Measurements from ENCODE around the gene BLNK.

DNA sequence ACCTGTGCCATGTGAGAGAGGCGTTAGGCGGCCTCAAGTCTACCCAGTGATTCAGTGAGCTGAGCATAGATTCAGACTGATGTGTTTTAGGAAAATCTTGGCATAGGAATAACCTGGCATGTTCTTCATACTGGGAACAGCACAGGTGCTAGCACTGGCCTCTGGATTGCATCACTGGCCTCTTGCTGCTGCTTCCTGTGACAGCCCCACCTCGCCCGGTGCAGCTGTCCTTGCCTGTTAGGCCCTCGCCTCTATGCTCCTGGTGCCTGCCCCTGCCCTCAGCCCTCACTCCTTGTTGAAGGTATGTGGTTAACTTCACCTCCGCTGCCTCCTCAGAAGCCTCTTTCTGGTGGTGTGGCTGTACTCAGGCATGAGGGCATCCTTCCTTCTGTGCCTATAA lies 46.2 kb downstream of the BLNK start:
- TF ChIP-seq, protein P1, sequence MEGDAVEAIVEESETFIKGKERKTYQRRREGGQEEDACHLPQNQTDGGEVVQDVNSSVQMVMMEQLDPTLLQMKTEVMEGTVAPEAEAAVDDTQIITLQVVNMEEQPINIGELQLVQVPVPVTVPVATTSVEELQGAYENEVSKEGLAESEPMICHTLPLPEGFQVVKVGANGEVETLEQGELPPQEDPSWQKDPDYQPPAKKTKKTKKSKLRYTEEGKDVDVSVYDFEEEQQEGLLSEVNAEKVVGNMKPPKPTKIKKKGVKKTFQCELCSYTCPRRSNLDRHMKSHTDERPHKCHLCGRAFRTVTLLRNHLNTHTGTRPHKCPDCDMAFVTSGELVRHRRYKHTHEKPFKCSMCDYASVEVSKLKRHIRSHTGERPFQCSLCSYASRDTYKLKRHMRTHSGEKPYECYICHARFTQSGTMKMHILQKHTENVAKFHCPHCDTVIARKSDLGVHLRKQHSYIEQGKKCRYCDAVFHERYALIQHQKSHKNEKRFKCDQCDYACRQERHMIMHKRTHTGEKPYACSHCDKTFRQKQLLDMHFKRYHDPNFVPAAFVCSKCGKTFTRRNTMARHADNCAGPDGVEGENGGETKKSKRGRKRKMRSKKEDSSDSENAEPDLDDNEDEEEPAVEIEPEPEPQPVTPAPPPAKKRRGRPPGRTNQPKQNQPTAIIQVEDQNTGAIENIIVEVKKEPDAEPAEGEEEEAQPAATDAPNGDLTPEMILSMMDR (IDR thresholded peaks at IDR 0.05): no peak
- TF ChIP-seq POLR2A (IDR thresholded peaks at IDR 0.05): no peak
- no peak for TF ChIP-seq POLR2AphosphoS5 (IDR thresholded peaks at IDR 0.05)

All from stomach (tissue), 4 donors.